ENCODE results near the gene MORC3.

The MORC3 gene

DNA sequence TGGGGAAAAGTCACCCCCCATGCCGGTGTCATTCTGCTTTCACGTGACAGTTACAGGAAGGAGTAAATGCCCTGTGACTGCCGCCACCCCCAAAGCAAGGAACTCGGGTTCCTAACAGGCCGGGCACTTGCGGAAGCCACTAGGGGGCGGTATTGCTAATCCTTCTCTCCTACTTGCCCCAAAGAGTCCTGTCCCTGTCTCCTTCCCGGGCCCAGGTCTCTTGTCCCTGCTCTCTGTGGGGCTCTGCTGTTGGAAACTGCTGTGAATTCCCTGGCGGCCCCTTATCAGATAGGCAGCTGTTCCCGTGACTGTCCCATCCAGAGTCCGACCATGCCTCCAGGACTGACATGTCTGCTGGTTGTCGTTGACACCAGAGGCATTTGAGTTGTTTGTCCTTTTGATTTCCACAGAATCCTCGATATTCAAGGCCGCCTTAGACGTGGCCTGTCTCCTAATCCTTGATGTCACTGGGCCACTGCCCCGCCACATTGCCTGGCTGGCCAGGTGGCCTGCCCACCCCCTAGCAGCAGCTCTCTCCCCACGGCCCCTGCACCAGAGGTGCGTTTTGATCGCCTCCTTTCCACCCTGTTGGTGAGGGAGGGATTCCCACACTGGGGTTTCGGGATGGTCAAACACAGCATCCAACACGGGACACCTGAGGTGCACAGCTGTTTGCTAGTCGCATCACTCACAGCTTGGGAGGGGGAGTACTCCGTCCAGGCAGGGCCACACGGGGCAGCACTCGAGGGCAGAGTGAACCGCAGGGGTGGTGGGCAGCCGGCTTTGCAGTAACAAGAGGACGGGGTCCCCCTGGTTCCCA is 102.5 kb downstream of the MORC3 start:
- H4K91ac ChIP-seq (ENCODE audit: low read depth, low read length), result peak overlapping the region; percentile 6
- peak overlapping the region; percentile 22 for H4K8ac ChIP-seq (ENCODE audit: low read depth, low read length)
- no peak overlapping the region for H3K27ac ChIP-seq (ENCODE audit: low read depth, low read length)
- H2AK5ac ChIP-seq (ENCODE audit: low read length), result no peak overlapping the region
- H2BK5ac ChIP-seq (ENCODE audit: low read depth, low read length, poor library complexity), result no peak overlapping the region
- no peaks in the 10 kb centered on the region for H3K79me1 ChIP-seq (ENCODE audit: low read length)
- no peak overlapping the region for H3K4ac ChIP-seq (ENCODE audit: low read depth, low read length)
- peak overlapping the region; percentile 31 for H2BK120ac ChIP-seq (ENCODE audit: insufficient read depth, low read length, poor library complexity)
- no peak overlapping the region for H3K4me3 ChIP-seq (ENCODE audit: low read depth, low read length)
- H3K18ac ChIP-seq (ENCODE audit: low read length), result peak overlapping the region; percentile 55
- H3K4me2 ChIP-seq (ENCODE audit: low read length), result no peak overlapping the region
- WGBS (ENCODE audit: extremely low coverage, insufficient coverage, insufficient read length), result no CpG with 5 or more reads among the region's 28 CpGs
- peaks cover 7 to 15% of the 10 kb centered on the region in 2 experiments for H3K4me1 ChIP-seq (ENCODE audit: control insufficient read depth in 1 of 2, insufficient read depth in 2 of 2, low read length in 2 of 2)
- no peaks in the 10 kb centered on the region for H3K79me2 ChIP-seq (ENCODE audit: control insufficient read depth, insufficient read depth, low read length, poor library complexity)
- peak overlapping the region; percentile 3 for H3K14ac ChIP-seq (ENCODE audit: low read length)
- H3K27me3 ChIP-seq (ENCODE audit: insufficient read depth, low read length), result no peaks in the 10 kb centered on the region
- peaks cover 3% of the 10 kb centered on the region in 2 experiments for H3K36me3 ChIP-seq (ENCODE audit: control insufficient read depth in 1 of 2, insufficient read depth in 2 of 2, low read length in 2 of 2)
- no peak overlapping the region for H2BK12ac ChIP-seq (ENCODE audit: low read length)
- no peak overlapping the region for H3K9ac ChIP-seq (ENCODE audit: low read length)
- peak; percentile 74 to 75 for DNase-seq
- no peak overlapping the region for H2AFZ ChIP-seq (ENCODE audit: insufficient read depth, low read length, poor library complexity)
- H3K23ac ChIP-seq (ENCODE audit: low read length), result no peak overlapping the region
- no peak overlapping the region for H4K12ac ChIP-seq (ENCODE audit: low read depth, low read length)
- H3K9me3 ChIP-seq (ENCODE audit: insufficient read depth, low read depth, low read length), result no peaks in the 10 kb centered on the region

DNA sequence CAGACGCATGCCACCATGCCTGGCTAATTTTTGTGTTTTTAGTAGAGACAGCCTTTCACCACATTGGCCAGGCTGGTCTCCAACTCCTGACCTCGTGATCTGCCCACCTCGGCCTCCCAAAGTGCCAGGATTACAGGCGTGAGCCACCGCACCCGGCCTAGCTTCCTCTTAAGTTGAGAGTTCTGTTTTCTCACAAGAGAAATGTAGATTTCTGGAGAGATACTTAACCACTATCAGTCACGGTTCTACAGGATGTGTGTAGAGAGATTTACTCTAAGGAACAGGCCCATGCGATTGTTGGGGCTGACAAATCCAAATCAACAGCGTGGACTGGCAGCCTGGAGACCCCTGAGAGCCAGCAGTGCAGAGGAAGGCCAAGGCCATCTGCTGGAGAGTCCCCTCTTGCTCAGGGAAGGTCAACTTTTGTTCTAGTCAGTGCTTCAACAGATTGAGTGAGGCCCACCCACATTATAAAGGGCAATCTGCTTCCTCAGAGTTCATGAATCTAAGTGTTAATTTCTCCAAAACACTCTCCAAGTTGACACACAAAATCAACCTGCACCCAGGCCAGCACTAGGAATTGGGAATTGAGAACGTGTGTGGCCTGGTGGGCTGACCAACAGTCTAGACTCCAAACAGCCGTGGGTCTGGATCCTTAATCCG is 103.9 kb downstream of the MORC3 start:
- Histone ChIP-seq H4K8ac (ENCODE audit: low read depth, low read length) (no peak overlapping the region), H3K4me3 (ENCODE audit: low read depth, low read length) (no peak overlapping the region), H3K4ac (ENCODE audit: low read depth, low read length) (no peak overlapping the region), H4K12ac (ENCODE audit: low read depth, low read length) (no peak overlapping the region), H4K91ac (ENCODE audit: low read depth, low read length) (peak overlapping the region; percentile 53), H3K79me1 (ENCODE audit: low read length) (no peaks in the 10 kb centered on the region), H2AFZ (ENCODE audit: insufficient read depth, low read length, poor library complexity) (no peak overlapping the region), H3K27ac (ENCODE audit: low read depth, low read length) (no peak overlapping the region), H2BK12ac (ENCODE audit: low read length) (no peak overlapping the region), H2BK120ac (ENCODE audit: insufficient read depth, low read length, poor library complexity) (no peak overlapping the region), H3K9ac (ENCODE audit: low read length) (no peak overlapping the region), H2AK5ac (ENCODE audit: low read length) (peak overlapping the region; percentile 26), H3K9me3 (ENCODE audit: insufficient read depth, low read depth, low read length) (no peaks in the 10 kb centered on the region), H3K36me3 (ENCODE audit: control insufficient read depth in 1 of 2, insufficient read depth in 2 of 2, low read length in 2 of 2) (no peaks in the 10 kb centered on the region), H3K27me3 (ENCODE audit: insufficient read depth, low read length) (no peaks in the 10 kb centered on the region), H3K23ac (ENCODE audit: low read length) (no peak overlapping the region), H3K4me2 (ENCODE audit: low read length) (no peak overlapping the region), H3K4me1 (ENCODE audit: control insufficient read depth in 1 of 2, insufficient read depth in 2 of 2, low read length in 2 of 2) (peaks cover 7 to 18% of the 10 kb centered on the region in 2 experiments), H3K14ac (ENCODE audit: low read length) (peak overlapping the region; percentile 8), H3K18ac (ENCODE audit: low read length) (no peak overlapping the region), H2BK5ac (ENCODE audit: low read depth, low read length, poor library complexity) (no peak overlapping the region), H3K79me2 (ENCODE audit: control insufficient read depth, insufficient read depth, low read length, poor library complexity) (no peaks in the 10 kb centered on the region)
- WGBS (ENCODE audit: extremely low coverage, insufficient coverage, insufficient read length), result no CpG with 5 or more reads among the region's 12 CpGs
- no peak for DNase-seq

DNA sequence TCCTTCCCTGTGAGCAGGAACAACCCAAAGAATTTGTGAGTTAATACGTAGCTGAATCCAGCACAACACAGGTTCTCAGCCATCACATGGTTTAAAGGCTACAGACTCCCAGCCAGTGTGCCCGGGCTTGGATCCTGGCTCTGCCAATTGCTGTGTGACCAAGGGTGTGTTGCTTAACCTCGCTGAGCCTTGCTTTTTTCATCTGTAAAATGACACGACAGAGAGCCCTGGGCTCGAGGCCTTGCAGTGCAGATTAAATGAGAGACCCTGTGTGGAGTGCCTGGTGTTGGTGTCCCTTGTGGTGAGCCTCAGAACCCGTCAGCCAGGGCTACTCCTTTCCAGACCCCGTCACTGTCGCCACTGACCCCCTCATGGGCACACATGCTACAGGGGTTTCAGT is 104.6 kb downstream of the MORC3 start:
- no peaks in the 10 kb centered on the region for H3K27me3 ChIP-seq (ENCODE audit: insufficient read depth, low read length)
- no peak overlapping the region for H2AK5ac ChIP-seq (ENCODE audit: low read length)
- H4K8ac ChIP-seq (ENCODE audit: low read depth, low read length), result no peak overlapping the region
- no peak overlapping the region for H2BK5ac ChIP-seq (ENCODE audit: low read depth, low read length, poor library complexity)
- no peaks in the 10 kb centered on the region for H3K9me3 ChIP-seq (ENCODE audit: insufficient read depth, low read depth, low read length)
- H2BK120ac ChIP-seq (ENCODE audit: insufficient read depth, low read length, poor library complexity), result peak overlapping the region; percentile 3
- H2BK12ac ChIP-seq (ENCODE audit: low read length), result no peak overlapping the region
- H3K9ac ChIP-seq (ENCODE audit: low read length), result no peak overlapping the region
- no peak overlapping the region for H4K91ac ChIP-seq (ENCODE audit: low read depth, low read length)
- H3K27ac ChIP-seq (ENCODE audit: low read depth, low read length), result no peak overlapping the region
- no peak for DNase-seq
- H2AFZ ChIP-seq (ENCODE audit: insufficient read depth, low read length, poor library complexity), result no peak overlapping the region
- no peak overlapping the region for H3K4me3 ChIP-seq (ENCODE audit: low read depth, low read length)
- peaks cover 12 to 25% of the 10 kb centered on the region in 2 experiments for H3K4me1 ChIP-seq (ENCODE audit: control insufficient read depth in 1 of 2, insufficient read depth in 2 of 2, low read length in 2 of 2)
- H3K4me2 ChIP-seq (ENCODE audit: low read length), result no peak overlapping the region
- no peak overlapping the region for H3K23ac ChIP-seq (ENCODE audit: low read length)
- no CpG with 5 or more reads among the region's 8 CpGs for WGBS (ENCODE audit: extremely low coverage, insufficient coverage, insufficient read length)
- H3K18ac ChIP-seq (ENCODE audit: low read length), result no peak overlapping the region
- peaks cover 4% of the 10 kb centered on the region for H3K79me1 ChIP-seq (ENCODE audit: low read length)
- H3K4ac ChIP-seq (ENCODE audit: low read depth, low read length), result no peak overlapping the region
- no peak overlapping the region for H4K12ac ChIP-seq (ENCODE audit: low read depth, low read length)
- H3K14ac ChIP-seq (ENCODE audit: low read length), result no peak overlapping the region
- no peaks in the 10 kb centered on the region for H3K36me3 ChIP-seq (ENCODE audit: control insufficient read depth in 1 of 2, insufficient read depth in 2 of 2, low read length in 2 of 2)
- H3K79me2 ChIP-seq (ENCODE audit: control insufficient read depth, insufficient read depth, low read length, poor library complexity), result no peaks in the 10 kb centered on the region

DNA sequence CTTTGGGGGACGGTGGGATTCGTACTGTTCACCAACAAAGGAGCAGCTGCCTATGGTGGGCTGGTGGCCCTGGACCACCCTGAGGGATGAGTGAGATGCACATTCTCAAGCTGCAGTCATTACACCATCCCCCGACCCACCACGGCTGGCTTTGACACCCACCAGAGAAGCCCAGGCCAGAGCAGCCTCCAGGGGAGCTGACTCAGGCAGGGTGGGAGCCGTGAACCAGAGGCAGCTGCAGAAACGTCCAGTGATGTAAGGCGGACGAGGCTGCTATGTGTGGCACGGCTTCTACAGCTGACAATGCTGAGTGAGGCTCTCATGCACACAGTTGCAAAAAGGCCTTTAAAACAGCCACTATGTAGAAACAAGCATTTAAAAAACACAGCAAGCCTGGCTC is 105.3 kb downstream of the MORC3 start:
- Histone ChIP-seq H4K91ac (ENCODE audit: low read depth, low read length) (no peak overlapping the region), H3K4me3 (ENCODE audit: low read depth, low read length) (no peak overlapping the region), H2BK12ac (ENCODE audit: low read length) (no peak overlapping the region), H3K18ac (ENCODE audit: low read length) (no peak overlapping the region), H2AFZ (ENCODE audit: insufficient read depth, low read length, poor library complexity) (no peak overlapping the region), H3K9ac (ENCODE audit: low read length) (no peak overlapping the region), H3K27ac (ENCODE audit: low read depth, low read length) (no peak overlapping the region), H3K4me1 (ENCODE audit: control insufficient read depth in 1 of 2, insufficient read depth in 2 of 2, low read length in 2 of 2) (peaks cover 16 to 27% of the 10 kb centered on the region in 2 experiments), H4K12ac (ENCODE audit: low read depth, low read length) (no peak overlapping the region), H3K9me3 (ENCODE audit: insufficient read depth, low read depth, low read length) (no peaks in the 10 kb centered on the region), H3K23ac (ENCODE audit: low read length) (no peak overlapping the region), H2BK120ac (ENCODE audit: insufficient read depth, low read length, poor library complexity) (no peak overlapping the region), H3K4ac (ENCODE audit: low read depth, low read length) (no peak overlapping the region), H3K27me3 (ENCODE audit: insufficient read depth, low read length) (no peaks in the 10 kb centered on the region), H3K79me2 (ENCODE audit: control insufficient read depth, insufficient read depth, low read length, poor library complexity) (no peaks in the 10 kb centered on the region), H2AK5ac (ENCODE audit: low read length) (no peak overlapping the region), H4K8ac (ENCODE audit: low read depth, low read length) (no peak overlapping the region), H3K79me1 (ENCODE audit: low read length) (peaks cover 6% of the 10 kb centered on the region), H2BK5ac (ENCODE audit: low read depth, low read length, poor library complexity) (no peak overlapping the region), H3K14ac (ENCODE audit: low read length) (peak overlapping the region; percentile 36), H3K36me3 (ENCODE audit: control insufficient read depth in 1 of 2, insufficient read depth in 2 of 2, low read length in 2 of 2) (no peaks in the 10 kb centered on the region), H3K4me2 (ENCODE audit: low read length) (no peak overlapping the region)
- no CpG with 5 or more reads among the region's 9 CpGs for WGBS (ENCODE audit: extremely low coverage, insufficient coverage, insufficient read length)
- no peak for DNase-seq
